ENCODE results near the gene KDM5C.
"Not testable (repeated sequence)": the region's sequence is repeated elsewhere in the genome, so short reads cannot be mapped to it uniquely, and the experiment has no call there.

The KDM5C gene

GRCh38 chrX:53188763-53189162 is 36.2 kb downstream of the KDM5C start:
- no peak for DNase-seq

GRCh38 chrX:53186351-53186750 is 38.7 kb downstream of the KDM5C start:
- no peak for DNase-seq

- no peak for DNase-seq
Measured at GRCh38 chrX:53184836-53185235, 40.2 kb downstream of the KDM5C start.

DNA sequence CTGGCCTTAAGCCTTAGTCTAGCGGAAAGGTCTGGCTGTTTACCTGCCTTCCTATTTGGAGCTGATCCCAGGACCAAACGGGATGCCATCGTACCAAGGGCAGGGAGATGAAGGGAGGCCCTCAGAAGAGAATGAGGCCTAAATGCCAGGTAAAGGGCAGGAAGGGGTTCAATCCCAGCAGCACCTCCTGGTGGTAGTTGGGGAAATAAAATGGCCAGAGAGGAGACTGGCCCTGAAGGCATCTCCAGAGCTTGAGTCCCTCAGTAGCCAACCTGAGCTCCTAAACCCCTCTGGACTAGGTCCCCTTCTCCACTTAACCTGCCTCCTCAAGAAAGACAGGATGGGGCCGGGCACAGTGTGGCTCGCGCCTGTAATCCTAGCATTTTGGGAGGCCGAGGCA is 53.7 kb downstream of the KDM5C start:
- DNase-seq, result no peak

DNA sequence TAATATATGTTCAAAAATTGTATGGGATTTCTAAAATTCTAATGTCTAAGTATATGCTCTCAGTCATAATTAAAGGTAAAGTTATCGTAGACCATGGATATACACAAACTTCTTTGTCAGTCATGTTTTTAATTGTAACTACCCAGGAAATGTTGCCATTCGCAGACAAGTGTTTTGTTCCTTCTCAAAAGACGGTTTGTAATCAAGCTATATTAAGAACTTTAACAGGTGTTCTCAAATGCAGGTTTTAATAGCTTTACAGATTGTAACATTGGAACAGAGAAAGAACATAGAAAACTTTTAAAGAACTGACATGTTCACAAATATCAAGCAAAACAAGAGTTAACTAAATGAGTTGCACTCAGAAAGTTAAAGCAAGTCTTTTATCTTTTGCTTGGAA is 58.9 kb downstream of the KDM5C start:
- no peak for DNase-seq

- not testable (repeated sequence) for DNase-seq
Measured at GRCh38 chrX:53164566-53164965, 60.4 kb downstream of the KDM5C start.

- DNase-seq, result no peak
Measured at GRCh38 chrX:53163436-53163835, 61.6 kb downstream of the KDM5C start.

GRCh38 chrX:53160297-53160983 is 64.6 kb downstream of the KDM5C start:
- DNase-seq, result no peak

DNA sequence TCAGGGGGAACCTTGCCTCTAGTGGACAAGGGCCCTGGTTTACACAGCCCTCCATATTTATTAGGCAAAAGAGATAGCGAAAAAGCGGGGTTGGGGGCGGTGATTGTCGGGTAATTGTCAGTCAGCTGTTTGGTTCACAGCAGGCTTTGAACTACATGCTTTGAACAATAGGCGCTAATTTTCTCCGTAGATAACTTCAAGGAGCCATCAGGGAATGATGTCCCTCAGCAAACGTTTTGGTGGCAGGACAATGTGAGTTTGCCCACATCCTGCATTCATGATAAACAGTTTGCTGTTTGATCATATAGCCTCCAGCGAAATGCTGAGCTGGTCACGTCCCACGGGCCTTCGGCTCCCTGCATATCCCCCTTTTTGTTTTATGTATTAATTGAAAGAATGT is 65.8 kb downstream of the KDM5C start:
- DNase-seq, result no peak

- no peak for DNase-seq
Measured at GRCh38 chrX:53156207-53156596, 68.8 kb downstream of the KDM5C start.

GRCh38 chrX:53155512-53156206 is 69.3 kb downstream of the KDM5C start:
- DNase-seq, result no peak

DNA sequence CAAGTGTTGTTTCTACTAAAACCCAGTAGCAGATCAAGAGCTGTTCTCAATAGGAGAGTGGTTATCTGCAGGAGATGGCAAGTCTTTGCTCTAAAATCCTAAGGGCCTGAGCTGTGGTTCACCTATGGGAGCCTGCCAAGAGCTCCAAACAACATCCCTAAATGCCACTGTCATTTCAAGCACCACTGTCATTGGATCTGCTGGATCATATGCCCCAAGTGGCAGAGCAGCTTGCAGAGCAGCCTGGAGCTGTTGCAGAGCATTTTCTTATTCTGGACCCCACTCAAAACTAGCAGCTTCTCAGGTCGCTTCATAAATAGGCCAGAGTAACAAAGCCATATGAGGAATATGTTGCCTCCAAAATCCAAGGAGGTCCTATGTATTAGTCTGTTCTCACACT is 71.4 kb downstream of the KDM5C start:
- DNase-seq, result no peak

All from NCI-H82 (cell line).